GM18870 (cell line): ENCODE data around the gene PRRX2.
"Not testable (repeated sequence)": the region's sequence is repeated elsewhere in the genome, so short reads cannot be mapped to it uniquely, and the experiment has no call there.

Experiments used
- ATAC-seq: cut with Tn5 transposase; IDR thresholded peaks from one replicate; pipeline ENCODE4 v1.9.1; 2021; ENCODE audit warnings: moderate library complexity; ENCODE audit not compliant: unreplicated experiment

Gene PRRX2

GRCh38 chr9:129755151-129755550 is 89.7 kb downstream of the PRRX2 start:
- no peak for ATAC-seq

GRCh38 chr9:129756191-129756590 is 90.7 kb downstream of the PRRX2 start:
- ATAC-seq: no peak

- no peak for ATAC-seq
These were observed 91.6 kb downstream of the PRRX2 start for GRCh38 chr9:129757045-129757444.

GRCh38 chr9:129759319-129759718 is 93.9 kb downstream of the PRRX2 start:
- ATAC-seq: no peak

GRCh38 chr9:129759804-129760502 is 94.5 kb downstream of the PRRX2 start:
- no peak for ATAC-seq

- not testable (repeated sequence) for ATAC-seq
These were observed 95.3 kb downstream of the PRRX2 start for GRCh38 chr9:129760784-129761183.

- ATAC-seq: no peak
These were observed 96.0 kb downstream of the PRRX2 start for GRCh38 chr9:129761293-129761900.

- no peak for ATAC-seq
These were observed 96.5 kb downstream of the PRRX2 start for GRCh38 chr9:129761901-129762369.

GRCh38 chr9:129762370-129762984 is 97.0 kb downstream of the PRRX2 start:
- ATAC-seq: not testable (repeated sequence)

- no peak for ATAC-seq
These were observed 97.8 kb downstream of the PRRX2 start for GRCh38 chr9:129762985-129763926.

GRCh38 chr9:129765764-129766317 is 100.4 kb downstream of the PRRX2 start:
- ATAC-seq: no peak

- no peak for ATAC-seq
These were observed 103.0 kb downstream of the PRRX2 start for GRCh38 chr9:129768486-129768885.

- no peak for ATAC-seq
These were observed 104.2 kb downstream of the PRRX2 start for GRCh38 chr9:129769669-129770068.

- no peak for ATAC-seq
These were observed 105.3 kb downstream of the PRRX2 start for GRCh38 chr9:129770741-129771140.
